Stromal cell of bone marrow (primary cell): ENCODE measurements around the gene MATN4.
A peak's percentile ranks its signal among the peaks of the same experiment; 100 is the strongest.

Experiments used
- DNase-seq: peaks from one replicate; pipeline ENCODE4 v3.0.0-alpha.2; 2012; ENCODE audit warnings: low read depth

MATN4 gene

DNA sequence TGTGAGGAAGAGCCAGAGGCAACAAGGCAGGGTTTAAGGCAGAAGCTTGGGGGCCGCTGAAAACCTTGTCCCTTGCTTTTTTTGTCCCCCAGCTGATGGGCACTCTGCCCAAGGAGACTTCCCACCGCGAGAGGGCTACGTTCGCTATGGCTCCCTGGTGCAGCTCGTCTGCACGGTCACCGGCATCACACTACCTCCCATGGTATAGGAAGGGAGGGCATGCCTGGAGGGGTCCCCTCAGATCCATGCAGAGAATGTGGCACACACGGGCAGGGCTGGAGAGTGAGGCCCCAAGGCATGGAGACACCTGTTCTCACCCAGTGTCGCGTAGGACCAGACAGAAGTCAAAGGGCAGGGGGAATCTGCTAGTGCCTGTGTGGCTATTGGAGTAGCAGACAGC lies 5.8 kb upstream of the MATN4 start:
- no peak for DNase-seq

DNA sequence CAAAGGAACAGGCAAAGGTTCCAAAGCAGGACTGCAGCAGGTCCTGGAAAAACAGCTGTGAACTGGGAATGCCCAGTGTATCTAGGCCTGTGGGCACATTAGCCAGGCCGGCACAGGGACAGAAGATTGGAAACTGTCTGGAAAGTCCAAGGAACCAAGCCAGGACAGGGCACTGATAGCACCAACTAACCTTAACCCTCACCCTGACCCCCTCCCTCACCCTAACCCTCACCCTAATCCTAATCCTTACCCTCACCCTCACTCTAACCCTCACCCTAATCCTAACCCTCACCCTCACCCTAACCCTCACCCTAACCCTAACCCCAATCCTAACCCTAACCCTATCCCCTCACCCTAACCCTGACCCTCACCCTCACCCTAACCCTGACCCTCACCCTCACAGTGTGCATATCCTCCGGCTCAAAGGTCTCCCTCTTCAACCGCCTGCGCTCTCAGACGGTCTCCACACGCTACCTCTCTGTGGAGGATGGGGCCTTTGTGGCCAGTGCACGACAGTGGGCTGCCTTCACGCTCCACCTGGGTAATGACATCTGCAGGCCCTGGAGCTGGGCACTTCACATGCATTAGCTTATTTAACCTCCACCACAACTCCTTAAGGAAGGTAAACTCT lies 5.1 kb upstream of the MATN4 start:
- DNase-seq, result no peak

DNA sequence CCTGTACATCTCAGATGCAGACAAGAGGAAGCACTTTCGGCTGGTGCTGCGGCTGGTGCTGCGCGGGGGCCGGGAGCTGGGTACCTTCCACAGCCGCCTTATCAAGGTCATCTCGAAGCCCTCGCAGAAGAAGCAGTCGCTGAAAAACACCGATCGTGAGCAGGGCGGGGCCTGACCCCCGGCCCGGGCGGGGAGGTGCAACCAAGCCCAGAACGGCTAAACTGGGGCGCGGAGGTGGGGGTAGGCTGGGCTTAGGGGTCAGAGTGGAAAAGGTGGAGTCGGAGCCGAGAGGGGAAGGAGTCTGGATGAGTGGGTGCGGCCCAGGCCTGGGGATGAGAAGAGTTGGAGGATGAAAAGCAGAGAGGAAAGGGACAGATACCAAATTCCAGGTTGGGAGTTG lies 4.1 kb upstream of the MATN4 start:
- DNase-seq, result no peak

DNA sequence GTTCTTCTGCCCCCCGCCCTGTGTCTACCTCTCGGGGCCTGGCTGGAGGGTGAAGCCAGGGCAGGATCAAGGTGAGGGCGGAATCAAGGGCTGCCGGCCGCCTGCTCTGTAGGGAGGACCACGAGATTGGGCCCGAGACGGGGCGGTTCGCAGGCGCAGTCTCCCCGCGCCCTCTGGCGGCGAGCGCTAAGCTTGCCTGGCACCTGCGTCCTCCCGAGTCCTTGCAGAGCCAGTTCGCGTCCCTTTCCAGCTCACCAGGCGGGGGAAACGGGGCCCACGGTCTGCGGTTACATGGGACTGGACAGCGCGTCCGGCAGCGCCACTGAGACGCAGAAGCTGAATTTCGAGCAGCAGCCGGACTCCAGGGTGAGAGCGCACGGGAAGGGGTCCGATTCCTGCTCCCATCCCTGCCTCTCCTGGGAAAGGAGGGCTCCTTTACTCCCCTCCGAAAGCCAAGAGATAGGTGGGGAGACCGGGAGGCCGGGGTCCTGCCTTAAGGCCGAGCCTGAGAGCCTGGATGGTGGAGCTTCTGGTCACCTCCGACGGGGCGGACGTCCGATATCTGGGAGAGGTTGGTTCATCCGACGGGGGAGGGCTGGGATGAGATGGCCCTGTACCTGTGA lies 3.6 kb upstream of the MATN4 start:
- DNase-seq, result no peak

DNA sequence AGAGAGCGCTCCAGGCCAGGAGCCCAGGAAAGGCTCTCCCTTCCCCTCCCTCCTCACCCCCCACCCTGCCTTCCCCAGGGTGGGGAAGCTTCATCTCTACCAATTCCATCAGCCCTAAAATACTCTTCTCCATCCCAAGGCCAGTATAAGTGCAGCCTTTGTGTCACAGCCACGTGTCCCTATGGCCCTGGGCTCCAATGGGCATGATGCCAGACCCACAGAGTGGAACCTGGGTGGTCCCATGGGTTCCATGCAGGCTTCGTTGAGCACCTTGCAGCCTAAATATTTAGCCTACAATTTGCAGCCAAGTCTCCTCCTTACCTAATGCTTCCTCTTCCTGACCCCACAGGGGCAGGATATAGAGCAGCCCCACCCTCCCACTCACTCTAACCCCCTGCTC lies 976 bp upstream of the MATN4 start:
- no peak for DNase-seq

DNA sequence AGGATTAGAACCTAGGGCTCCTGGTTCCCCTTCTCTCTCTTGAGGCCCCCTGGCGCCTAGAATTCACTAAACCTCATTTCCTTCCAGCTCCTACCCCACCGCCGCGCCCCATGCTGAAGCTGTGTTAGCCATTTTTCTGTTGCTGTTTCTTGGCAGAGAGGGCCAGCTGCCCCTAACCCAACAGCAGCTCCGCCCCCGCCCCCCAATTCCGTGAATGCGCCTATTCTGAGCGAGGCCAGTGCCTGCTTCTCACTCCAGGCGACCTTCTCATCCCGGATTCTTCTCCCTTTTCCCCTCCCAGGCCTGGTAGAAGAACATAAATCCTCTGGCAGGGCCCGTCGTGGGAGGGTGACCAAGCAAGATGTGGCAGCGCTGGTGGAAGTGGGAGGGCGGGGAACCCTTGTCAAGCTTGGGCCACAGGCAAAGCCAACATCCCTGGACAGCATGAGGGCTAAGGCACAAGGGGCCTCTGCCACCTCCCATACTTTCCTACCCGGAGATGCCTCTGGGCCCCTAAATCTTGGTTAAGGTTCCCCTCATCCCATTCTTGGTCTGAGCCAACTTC lies 941 bp downstream of the MATN4 start:
- DNase-seq, result no peak

DNA sequence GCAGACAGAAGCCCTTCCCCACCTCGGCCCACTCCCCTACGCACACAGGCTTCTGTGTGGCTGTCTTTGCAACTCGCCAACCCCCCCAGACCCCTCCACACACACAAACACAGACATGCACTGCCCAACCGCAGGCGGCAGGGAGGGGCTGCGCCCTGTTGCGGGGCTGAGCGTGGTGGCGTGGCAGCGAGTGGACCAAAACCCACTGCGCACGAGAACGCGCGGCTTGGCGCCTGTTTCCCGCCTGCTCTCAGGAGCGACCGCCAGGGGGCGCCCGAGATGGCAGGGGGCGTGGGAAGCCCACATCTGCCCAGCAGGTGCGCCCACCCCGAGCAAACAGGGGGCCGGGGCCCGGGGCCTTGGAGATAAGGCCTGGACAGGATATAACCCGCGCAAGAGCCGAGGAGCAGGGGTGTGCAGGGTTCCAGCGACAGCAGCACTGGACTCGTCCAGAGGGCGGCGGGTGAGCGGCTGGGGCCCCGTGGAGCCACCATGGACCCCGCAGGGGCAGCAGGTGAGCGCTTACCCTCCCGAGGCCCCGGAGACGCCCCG lies 1.6 kb downstream of the MATN4 start, which contains the start of gene RBPJL:
TSS of gene RBPJL (plus strand) at position 410 of the 552 bp plus-strand sequence. CDS start at position 493, 83 bp downstream.
- no peak for DNase-seq

DNA sequence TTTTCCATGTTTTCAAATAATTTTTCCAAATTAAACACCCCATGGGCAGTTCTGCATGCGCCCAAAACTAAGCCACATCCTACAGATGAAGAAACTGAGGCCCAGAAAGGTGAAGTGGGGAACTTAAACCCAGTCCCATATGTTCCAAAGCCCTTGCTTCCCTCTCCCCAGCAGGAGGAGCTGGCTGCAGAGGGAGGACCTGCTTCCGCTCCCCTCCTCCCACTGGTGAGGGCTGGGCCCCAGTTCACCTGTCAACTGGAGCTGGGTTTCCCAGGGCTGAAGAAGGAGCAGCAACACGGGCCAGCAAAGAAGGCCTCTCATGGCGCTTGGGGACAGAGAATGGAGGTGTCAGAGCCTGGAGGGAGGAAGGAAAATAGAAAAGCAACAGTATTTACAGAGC lies 2.8 kb downstream of the MATN4 start:
- no peak for DNase-seq

DNA sequence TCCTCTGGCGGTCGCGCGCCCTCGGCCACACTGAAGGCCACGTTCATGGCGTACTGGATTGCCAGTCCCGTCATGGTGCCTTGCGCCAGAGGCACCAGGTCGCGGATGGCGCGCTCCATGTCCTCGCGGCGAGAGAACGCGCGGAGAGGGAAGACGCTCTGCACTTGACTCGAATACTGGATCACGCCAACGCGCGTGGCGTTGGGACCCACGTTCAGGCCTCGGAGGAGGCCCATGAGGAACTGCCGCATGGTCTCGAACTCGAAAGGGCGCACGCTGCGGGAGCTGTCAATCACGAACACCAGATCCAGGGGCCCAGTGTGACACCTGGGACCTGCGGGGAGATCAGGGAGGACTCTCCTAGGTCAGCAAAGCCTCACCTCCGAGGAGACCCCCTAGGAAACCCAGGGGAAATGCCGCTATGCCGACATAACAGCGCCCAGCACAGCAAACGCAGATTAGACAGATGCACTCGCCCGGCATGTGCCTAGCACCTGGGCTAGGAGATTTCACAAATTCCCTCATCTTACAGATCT lies 3.6 kb downstream of the MATN4 start:
- DNase-seq, result no peak

DNA sequence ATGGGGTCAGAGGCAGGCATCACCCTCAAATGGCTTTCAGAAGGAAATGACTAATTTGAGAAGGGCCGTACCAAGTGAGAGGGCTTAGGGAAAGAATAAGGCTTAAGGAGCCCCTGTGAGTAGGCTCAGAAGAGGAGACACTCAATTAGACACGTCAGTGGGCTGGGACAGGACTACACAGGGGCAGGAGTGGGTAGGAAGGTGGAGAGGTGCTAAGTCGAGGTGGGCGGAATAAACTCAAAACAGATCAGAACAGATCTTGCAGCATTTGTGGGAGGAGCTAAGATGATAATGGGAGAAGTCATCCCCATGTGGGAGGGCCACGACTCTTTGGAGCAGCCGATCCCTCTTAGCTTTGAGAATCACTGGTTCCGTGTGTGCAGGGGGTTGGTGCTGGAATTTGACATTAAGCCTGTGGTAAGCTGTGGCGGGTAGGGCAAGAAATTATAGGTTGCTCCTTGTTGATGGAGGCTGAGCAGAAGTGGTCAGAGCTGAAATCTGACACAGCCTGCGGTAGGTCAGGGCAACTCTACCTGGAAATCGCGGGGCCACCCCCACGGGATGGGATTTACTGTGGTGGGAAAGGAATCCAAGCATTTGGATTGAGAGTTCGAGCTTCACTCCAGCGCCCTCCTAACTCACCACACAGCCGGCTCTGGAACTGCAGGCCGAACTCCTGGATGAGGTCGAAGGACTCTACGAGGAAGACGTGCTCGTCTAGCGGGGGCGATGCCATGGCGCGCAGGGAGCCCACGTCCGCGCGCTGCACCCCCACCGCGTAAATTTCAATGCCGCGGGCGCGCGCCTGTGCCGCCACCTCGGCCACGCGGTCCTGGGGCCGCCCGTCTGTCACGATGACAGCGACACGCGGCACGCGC lies 4.3 kb downstream of the MATN4 start:
- DNase-seq, result no peak

DNA sequence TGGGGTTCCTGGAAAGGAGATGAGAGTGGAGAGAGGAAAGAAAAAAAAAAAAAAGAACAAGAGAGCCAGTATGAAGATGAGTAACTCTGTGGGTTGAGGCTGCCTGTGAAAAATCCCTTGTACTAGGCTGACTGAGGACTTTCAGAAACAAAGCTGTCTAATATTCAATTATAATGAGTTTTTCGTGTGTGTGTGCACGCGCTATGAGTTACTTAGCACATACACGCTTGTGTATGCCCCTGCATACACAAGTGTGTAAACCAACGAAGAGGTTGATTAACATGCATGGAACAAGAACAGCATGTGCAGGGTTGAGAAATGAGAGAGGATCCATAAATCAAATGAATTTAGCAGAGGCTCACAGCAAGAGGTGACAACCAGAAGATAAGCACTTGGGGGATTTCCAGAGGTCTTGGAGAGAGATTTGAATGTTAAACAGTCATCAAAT lies 6.3 kb downstream of the MATN4 start:
- no peak for DNase-seq

DNA sequence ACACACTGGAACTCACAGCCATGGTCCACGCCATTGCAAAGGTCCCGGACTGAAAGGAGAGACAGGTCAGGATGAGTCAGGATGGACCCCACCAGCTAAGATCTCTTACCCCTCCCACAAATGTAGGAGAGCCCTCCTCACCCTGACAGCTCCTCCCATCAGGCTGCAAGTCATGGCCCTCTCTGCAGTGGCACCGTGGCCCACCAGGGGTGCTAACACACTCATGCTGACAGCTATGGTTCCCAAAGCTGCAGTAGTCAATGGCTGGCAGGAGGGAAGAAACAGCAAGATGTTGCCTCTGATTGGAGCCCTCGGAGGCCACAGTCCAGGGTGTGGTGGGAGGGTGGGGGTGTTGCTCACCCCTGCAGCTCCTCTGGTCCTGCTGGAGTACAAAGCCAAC lies 7.1 kb downstream of the MATN4 start:
- DNase-seq, result no peak

DNA sequence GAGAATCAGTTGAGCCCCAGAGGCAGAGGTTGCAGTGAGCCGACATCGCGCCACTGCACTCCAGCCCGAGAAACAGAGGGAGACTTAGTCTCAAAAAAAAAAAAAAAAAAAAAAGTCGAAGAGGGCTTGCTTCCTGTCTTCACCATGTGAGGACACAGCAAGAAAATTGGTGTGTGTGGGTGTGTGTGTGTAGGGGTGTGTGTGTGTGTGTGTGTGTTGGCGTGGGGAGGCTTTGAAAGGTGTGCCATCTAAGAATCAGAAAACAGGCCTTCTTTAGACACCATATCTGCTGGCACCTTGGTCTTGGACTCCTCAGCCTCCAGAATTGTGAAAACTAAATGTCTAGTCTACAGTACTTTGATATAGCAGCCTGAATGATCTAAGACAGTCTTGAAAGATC lies 8.3 kb downstream of the MATN4 start:
- DNase-seq, result no peak

DNA sequence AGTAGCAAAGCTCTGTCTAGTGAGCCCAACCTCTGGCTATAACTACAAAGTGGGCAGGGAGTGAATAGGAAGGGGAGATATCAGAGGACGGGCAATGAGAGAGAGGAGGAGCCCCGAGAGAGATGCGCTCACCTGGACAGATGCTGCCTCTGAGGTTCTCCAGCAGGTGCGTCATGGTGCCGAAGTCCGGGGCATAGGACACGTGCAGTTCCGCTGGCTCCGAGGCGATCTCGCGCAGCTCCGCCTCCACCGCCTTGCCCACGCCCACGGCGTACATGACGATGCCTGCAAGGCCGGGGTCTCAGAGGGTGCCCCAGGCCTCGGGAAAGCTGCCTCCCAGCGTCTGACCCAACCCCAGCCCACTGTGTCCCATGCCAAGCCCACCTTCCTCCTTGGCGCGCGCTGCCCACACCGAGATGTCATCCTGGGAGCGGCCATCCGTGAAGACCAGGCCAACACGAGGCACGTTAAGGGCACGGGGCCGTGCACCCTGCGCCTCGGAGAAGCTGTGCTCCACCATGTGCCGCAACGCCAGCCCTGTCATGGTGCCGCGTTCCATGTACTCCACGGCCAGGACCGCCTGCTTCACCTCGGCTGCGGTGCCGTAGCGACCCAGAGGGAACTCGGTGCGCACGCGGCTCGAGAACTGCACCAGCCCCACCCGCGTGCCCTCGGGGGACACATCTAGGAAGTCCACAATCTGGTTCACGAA lies 10.2 kb downstream of the MATN4 start:
- DNase-seq, result no peak

DNA sequence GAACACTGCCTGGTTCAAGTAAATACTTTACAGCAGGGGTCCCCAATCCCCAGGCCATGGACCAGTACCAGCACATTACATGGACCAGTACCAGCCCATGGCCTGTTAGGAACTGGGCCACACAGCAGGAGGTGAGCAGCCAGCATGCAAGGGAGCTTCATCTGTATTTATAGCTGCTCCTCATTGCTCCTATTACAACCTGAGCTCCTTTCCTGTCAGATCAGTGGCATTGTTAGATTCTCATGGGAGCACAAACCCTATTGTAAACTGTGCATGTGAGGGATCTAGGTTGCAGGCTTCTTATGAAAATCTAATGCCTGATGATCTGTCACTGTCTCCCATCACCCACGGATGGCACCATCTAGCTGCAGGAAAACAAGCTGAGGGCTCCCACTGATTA lies 13.4 kb downstream of the MATN4 start:
- DNase-seq, result no peak

DNA sequence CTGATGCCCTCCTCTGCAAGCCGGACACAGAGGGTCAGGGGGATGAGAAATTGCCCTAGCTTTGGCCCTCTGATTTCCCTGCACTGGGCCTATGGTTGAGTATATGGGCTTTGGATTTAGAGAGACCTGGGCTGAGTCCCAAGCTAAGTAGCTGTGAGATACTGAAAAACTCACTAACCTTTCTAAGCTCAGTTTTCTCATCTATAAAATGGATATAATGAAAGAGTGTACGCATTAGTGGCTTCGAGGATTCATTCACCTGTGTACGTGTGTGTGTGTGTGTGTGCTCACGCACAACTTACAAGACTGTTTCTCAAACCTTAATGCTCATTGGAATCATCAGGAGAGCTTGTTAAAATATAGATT lies 14.1 kb downstream of the MATN4 start:
- DNase-seq, result no peak

DNA sequence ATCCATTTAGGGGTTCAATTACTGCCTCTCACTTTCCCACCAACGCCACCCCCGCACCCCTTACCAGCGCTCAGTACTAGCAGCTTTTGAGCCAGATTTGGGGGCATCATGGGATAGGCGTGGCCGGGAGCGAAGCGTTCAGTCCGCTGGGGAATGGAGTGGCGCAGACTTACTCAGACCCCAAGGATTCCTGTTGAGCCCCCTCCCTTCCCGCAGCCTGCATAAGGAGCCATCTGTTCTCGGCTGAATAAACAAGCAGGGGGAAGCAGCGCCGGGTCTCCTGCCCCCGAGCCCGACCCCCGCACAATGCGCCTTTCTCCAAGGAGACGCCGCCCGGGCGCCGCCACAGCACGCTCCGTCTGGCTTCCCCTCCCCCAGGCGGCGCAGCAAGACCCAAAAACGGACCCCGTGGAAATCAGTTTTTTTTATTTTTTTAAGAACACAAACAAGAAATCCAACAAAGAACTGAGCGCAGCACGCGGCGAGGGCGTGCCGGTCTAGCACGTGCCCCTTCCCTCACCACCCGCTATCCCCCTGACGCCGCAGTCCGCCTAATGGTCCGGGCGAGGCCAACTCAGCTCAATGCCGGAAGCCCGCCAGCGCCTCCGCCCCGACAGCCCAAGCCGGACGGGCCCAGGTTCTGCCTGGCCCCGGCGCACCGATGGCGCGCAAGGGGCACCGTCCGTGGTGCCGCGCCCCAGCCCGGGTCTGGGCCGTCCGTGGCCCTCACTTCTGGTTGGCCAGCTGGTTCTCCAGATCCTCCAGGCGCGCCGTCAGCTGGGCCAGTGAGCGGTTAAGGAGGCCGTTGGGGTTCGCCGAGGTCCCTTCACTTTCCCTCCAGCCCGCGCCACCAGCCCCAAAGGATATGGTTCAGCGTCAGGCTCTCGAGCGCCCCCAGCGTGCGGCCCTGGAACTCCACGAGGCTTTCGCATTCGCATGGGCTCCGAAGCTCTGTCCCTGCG lies 14.8 kb downstream of the MATN4 start:
- DNase-seq, result no peak

DNA sequence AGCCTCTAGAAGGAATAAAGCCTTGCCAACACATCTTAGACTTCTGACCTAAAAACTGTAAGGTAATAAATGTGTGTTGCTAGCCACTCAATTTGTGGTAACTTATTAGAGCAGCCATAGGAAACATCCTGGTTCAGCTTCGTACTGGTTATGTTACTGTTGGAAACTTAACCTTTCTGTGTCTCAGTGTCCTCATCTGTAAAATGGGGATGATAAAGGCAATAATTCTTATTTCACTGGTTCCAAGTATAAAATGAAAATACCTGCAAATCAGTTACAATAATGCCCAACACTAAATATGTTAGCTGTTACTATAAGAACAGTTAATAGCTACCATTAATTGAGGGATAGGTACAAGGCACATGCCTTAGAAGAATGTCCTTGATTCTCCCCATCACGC lies 15.8 kb downstream of the MATN4 start:
- DNase-seq, result no peak

DNA sequence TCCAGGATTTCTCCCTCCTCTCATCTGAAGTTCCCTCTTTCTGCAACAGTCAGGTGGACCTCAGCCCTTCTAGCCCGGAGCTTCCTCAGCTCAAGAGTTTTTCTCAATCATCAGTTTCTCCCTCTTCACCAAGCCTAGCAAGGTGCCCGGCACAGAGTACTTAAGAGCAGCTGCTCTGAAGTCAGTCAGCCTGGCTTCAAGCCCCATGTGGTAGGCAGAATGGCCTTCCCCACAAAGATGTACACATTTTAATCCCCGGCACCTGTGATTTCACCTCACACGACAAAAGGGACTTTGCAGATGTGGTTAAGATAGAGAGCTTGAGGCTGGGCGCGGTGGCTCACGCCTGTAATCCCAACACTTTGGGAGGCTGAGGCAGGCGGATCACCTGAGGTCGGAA lies 16.6 kb downstream of the MATN4 start:
- DNase-seq, result no peak

DNA sequence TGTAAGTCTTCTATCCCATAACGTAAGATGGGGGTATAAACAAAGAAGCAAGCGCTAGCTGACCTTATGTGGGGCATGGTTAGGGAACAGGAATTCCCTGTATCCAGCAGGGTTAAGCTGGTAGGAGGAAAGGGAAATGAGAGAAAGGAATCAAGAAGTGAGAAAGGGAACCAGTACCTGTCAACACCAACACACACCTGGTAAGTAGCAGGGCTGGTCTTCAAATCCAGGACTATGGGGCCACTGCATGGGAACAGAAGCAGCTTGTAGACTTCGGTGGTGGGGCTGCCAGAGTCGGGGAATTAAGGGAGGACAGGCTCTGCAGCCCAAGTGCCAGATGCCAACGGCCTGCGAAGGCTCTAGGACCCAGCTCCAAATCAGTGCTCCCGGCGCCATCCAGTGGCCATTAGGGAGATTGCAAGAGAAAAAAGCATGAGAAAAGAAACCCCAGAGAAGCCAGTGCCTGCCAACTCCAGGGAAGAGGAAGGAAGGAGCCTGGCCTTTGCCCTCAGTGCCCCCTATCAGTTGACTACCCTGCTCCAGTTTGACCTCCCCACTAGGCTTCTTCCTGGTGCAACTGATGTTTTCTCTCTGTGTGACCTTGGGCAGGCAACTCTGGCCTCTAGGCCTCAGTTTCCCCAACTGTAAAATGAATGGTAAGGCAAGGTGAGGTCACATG lies 17.3 kb downstream of the MATN4 start:
- DNase-seq, result peak; percentile 65
